NT2/D1 (cell line): ENCODE results near the gene ZNF695.

Source experiments
- SUZ12 ChIP-seq: IDR thresholded peaks from 2 replicates; pipeline ENCODE4 v1.6.1; 2011; ENCODE audit not compliant: insufficient read length, insufficient read depth; ENCODE audit errors: extremely low read depth
- YY1 ChIP-seq: IDR thresholded peaks from 2 replicates; pipeline ENCODE4 v1.6.1; 2011; ENCODE audit not compliant: insufficient read length, insufficient read depth
- ZNF274 ChIP-seq: IDR thresholded peaks from 2 replicates; pipeline ENCODE4 v1.6.1; 2011; ENCODE audit warnings: mild to moderate bottlenecking, low read depth, low read length

- TF ChIP-seq SUZ12 (no peak), YY1 (no peak), ZNF274 (peak; percentile 98)
Observed at GRCh38 chr1:246987083-246987690, 20.7 kb downstream of the ZNF695 start.
